B cell (primary cell): ENCODE results near the gene AK4.

Experiments
- EZH2 ChIP-seq: IDR thresholded peaks from 2 replicates; pipeline ENCODE4 v1.6.1; 2012; ENCODE audit warnings: borderline replicate concordance, low read depth, mild to moderate bottlenecking, moderate library complexity, low read length; ENCODE audit not compliant: insufficient read depth, poor library complexity, severe bottlenecking
- TF ChIP-seq, protein P1 (sequence below): fragments of 200-600 bp; IDR thresholded peaks from one replicate; pipeline ENCODE4 v1.8.0; 2022; ENCODE audit warnings: antibody characterized with exemption, mild to moderate bottlenecking

DNA sequence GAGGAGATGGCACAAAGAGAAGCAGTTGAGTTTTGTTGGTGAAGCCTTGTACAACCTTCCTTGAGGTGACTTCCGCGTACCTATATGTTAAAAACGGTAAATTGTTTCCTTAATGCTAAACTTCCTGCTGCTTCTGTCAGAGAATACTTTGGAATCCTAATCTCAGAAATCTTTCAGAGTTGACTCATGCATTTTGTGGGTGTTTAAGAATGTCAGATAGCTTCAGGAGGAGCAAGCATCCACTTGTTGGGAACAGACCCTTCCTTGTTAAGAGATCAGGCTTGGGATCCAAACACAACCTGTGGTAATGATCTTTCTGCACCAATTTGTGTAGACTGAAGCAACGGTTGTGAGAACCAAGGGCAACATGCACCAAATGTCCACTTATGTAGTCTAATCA lies 29.5 kb downstream of the AK4 start:
- TF ChIP-seq, protein P1, sequence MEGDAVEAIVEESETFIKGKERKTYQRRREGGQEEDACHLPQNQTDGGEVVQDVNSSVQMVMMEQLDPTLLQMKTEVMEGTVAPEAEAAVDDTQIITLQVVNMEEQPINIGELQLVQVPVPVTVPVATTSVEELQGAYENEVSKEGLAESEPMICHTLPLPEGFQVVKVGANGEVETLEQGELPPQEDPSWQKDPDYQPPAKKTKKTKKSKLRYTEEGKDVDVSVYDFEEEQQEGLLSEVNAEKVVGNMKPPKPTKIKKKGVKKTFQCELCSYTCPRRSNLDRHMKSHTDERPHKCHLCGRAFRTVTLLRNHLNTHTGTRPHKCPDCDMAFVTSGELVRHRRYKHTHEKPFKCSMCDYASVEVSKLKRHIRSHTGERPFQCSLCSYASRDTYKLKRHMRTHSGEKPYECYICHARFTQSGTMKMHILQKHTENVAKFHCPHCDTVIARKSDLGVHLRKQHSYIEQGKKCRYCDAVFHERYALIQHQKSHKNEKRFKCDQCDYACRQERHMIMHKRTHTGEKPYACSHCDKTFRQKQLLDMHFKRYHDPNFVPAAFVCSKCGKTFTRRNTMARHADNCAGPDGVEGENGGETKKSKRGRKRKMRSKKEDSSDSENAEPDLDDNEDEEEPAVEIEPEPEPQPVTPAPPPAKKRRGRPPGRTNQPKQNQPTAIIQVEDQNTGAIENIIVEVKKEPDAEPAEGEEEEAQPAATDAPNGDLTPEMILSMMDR, result no peak
- no peak for TF ChIP-seq EZH2
